HCEC 1CT (cell line): ENCODE measurements around the gene PTPRE.

Experiments
- DNase-seq: peaks from one replicate; pipeline ENCODE4 v3.0.0-alpha.2; 2017

The PTPRE gene

GRCh38 chr10:127962205-127962604, 55.3 kb downstream of the PTPRE start:
- no peak for DNase-seq

GRCh38 chr10:127963136-127963535, 56.2 kb downstream of the PTPRE start:
- no peak for DNase-seq

- DNase-seq = no peak
Measured at GRCh38 chr10:127964621-127965020, 57.7 kb downstream of the PTPRE start.

- DNase-seq = no peak
Measured at GRCh38 chr10:127966875-127967274, 60.0 kb downstream of the PTPRE start.

- DNase-seq = no peak
Measured at GRCh38 chr10:127968027-127968441, 61.1 kb downstream of the PTPRE start.

GRCh38 chr10:127968659-127969058, 61.8 kb downstream of the PTPRE start:
- no peak for DNase-seq

GRCh38 chr10:127971101-127971946, 64.4 kb downstream of the PTPRE start:
- DNase-seq = no peak

GRCh38 chr10:127971963-127972615, 65.2 kb downstream of the PTPRE start:
- no peak for DNase-seq

GRCh38 chr10:127972751-127973357, 66.0 kb downstream of the PTPRE start:
- DNase-seq = no peak

- DNase-seq = no peak
Measured at GRCh38 chr10:127973791-127974311, 66.9 kb downstream of the PTPRE start.

GRCh38 chr10:127974911-127975310, 68.0 kb downstream of the PTPRE start:
- DNase-seq = no peak

GRCh38 chr10:127976286-127976685, 69.4 kb downstream of the PTPRE start:
- DNase-seq = no peak

- DNase-seq = no peak
Measured at GRCh38 chr10:127976701-127977356, 69.9 kb downstream of the PTPRE start.

GRCh38 chr10:127977357-127978009, 70.6 kb downstream of the PTPRE start:
- DNase-seq = no peak

GRCh38 chr10:127978481-127978880, 71.6 kb downstream of the PTPRE start:
- DNase-seq = no peak

GRCh38 chr10:127979045-127979444, 72.1 kb downstream of the PTPRE start:
- DNase-seq = no peak

- DNase-seq = no peak
Measured at GRCh38 chr10:127979566-127979965, 72.7 kb downstream of the PTPRE start.

- DNase-seq = no peak
Measured at GRCh38 chr10:127980898-127981297, 74.0 kb downstream of the PTPRE start.

- DNase-seq = no peak
Measured at GRCh38 chr10:127982601-127983000, 75.7 kb downstream of the PTPRE start.

- DNase-seq = no peak
Measured at GRCh38 chr10:127983344-127984100, 76.6 kb downstream of the PTPRE start.

GRCh38 chr10:127984945-127985344, 78.0 kb downstream of the PTPRE start:
- DNase-seq = no peak
